ENCODE results near the gene GLIPR2.

GLIPR2 gene, protein sequence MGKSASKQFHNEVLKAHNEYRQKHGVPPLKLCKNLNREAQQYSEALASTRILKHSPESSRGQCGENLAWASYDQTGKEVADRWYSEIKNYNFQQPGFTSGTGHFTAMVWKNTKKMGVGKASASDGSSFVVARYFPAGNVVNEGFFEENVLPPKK

DNA sequence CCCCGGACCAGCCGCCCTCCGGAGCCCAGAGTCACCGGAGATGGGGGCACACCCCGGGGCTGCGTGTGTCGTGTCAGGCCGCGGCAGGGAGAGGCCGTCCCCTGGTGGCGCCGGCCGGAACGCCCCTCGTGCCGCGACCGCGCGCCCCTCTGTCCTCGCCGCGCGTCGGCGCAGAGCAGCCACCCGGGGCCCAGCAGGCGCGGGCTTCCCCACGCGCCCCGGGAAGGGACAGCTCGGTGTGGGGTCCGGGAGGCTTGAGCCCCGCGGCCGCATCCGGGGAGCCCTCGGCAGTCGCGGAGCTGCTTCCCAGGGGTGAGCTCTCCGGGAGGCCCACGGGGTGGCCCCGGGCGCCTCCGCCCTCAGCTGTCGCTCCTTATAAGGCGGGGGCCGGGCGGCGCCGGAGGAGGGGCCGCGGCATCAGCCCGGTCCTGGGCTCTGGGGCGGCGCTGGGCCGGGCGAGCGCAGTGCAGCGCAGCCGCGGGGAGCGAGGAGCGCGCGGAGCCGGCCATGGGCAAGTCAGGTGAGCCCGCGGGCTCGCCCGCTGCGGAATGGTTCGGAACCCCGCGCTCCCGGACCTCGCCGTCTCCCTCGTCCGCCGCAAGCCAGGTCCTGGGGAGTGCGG is at the start of gene GLIPR2:
TSS of gene GLIPR2 (plus strand) at position 462 of the 622 bp plus-strand sequence. CDS start at position 508, 46 bp downstream.
- no peak for TF ChIP-seq GATA2 (IDR thresholded peaks at IDR 0.05; ENCODE audit: low read depth, low read length)
- TF ChIP-seq GATA3 (IDR thresholded peaks at IDR 0.05; ENCODE audit: low read depth, low read length): no peak

DNA sequence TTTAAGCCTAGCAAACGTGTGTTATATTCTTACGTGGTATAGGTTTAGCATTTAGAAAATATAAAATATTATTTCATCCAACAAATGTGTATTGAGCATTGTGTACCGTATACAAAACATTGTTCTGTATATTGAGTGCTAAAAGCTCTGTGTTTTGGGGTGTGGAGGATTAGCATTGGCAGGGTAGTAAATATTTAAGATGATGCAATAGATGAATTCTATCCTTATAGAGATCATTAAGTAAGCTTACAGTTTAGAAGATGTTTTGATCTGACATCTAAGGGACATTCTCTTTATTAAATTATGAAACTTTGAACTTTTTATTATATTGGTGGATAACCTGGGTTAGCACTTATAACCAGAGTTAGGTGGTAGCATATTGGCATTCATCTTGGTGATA is 48.5 kb upstream of the GLIPR2 start:
- no peak for TF ChIP-seq GATA3 (IDR thresholded peaks at IDR 0.05; ENCODE audit: low read depth, low read length)
- TF ChIP-seq GATA2 (IDR thresholded peaks at IDR 0.05; ENCODE audit: low read depth, low read length): no peak

DNA sequence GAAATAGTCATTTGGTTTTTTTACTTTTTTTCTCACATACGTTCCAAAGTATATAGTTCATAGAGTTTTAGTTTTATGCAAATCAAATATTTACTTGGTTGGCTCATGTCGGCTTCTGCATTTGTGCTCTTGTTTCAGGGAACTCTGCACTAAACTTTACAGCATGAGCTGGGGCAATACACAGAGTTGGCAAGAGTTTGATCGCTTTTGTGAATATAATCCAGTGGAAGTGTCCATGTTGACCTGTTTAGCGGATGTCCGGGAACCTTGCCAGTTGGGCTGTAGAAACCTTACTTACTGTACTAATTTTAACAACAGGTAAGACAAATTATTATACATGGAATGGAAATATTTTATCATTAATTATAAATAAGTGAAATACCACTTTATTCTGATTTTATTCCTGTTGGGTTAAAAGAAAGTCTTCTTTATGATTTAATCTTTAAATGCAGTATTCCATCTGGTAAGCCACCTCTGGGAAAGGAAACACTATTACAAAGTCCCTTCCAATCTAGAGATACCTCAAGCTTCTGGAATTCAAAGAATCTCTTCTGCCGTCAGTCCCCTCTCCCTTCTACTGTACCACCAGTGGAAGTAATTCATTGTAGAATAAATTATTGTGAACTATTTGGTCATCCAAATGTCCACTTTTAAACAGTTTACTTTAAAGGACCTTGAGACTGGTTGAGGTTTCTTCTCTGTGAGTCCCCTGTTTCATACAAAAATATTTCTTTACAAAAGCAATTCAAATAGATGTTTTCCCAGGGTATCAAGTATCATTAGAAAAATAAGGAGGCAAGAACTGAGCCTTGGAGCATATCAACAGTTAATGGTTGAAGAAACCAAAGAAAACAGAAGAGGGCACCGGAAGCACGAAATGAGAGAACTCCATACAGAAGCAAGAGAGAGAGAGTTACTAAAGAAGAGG is 45.2 kb upstream of the GLIPR2 start:
- TF ChIP-seq GATA2 (IDR thresholded peaks at IDR 0.05; ENCODE audit: low read depth, low read length) (no peak), GATA3 (IDR thresholded peaks at IDR 0.05; ENCODE audit: low read depth, low read length) (no peak)

DNA sequence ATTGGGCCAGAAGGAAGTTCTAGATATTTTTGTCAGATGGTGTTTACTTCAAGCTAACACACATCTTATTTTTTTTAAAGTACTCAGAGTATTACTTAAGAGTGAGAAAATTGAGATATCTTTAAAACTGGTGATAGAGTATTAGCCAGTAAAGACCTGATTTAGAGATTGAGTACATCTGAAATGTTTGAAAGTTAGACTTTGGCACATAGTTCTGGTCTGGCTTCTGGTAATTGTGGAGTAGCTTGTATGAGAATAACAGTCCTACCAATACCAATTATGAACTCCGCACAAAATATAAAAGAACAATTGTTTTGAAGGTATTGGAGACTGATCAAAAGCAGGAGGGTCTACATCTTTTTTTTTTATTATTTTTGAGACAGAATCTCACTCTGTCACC is 44.5 kb upstream of the GLIPR2 start:
- TF ChIP-seq GATA2 (IDR thresholded peaks at IDR 0.05; ENCODE audit: low read depth, low read length): no peak
- no peak for TF ChIP-seq GATA3 (IDR thresholded peaks at IDR 0.05; ENCODE audit: low read depth, low read length)

DNA sequence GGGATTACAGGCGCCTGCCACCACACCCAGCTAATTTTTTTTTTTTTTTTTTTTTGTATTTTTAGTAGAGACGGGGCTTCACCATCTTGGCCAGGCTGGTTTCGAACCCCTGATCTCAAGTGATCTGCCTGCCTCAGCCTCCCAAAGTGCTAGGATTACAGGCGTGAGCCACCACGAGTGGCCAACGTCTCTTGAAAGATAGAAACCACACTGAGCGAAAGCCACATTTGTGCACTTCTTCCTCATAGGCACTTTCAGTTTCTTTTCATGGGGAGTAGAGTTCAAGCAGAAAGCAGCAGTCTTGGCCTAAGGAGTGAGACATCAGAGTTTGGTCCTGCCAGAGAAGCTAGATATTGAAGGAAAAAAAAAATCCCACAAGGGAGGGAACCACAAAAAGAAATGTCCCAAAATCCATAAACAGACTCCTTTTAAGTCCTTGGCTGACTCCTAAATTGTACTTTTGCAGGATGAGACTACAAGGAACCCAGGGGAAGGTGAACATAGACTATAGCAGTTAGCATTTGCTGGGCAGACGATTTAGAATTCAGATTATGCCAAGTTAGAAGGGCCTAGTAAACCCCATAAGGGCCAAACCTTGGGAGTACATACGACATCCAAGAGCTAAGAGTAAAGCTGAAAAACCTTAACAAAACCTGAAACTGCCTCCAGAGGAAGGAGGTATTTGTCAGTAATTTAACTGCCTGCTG is 43.9 kb upstream of the GLIPR2 start:
- TF ChIP-seq GATA3 (IDR thresholded peaks at IDR 0.05; ENCODE audit: low read depth, low read length) (no peak), GATA2 (IDR thresholded peaks at IDR 0.05; ENCODE audit: low read depth, low read length) (no peak)

DNA sequence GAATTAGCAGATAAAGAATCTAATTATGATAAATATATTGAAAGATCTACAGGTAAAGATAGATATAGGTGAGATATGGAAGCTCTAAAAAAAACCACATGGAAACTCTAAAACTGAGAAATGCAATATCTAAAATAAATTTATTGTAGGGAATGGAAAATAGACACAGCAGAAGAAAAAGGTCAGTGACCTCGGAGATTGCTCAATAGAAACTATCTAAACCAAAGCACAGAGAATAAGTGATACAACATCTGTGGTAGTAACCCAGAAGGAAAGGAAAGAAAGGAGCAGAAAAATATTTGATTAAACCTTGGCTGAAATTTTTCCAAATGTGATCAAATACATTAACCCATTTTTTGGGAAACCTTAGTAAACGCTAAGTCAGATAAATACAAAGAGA is 43.1 kb upstream of the GLIPR2 start:
- no peak for TF ChIP-seq GATA2 (IDR thresholded peaks at IDR 0.05; ENCODE audit: low read depth, low read length)
- TF ChIP-seq GATA3 (IDR thresholded peaks at IDR 0.05; ENCODE audit: low read depth, low read length): no peak

DNA sequence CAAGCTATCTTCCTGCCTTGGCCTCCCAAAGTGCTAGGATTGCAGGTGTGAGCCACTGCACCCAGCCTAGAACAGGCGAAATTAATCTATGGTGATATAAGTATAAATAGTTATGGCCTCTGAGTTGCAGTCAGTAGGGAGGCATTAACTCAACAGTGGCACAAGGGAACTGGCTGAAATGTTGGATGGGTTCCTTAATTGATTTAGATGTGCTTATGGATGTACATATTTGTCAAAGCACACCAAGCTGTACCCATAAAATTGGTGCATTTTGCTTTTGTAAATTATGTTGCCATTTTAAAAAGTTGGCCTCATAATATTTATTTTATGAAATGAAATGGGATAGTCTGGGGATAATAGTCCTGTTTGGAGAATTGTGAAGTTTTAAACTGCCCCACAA is 36.8 kb upstream of the GLIPR2 start:
- TF ChIP-seq GATA3 (IDR thresholded peaks at IDR 0.05; ENCODE audit: low read depth, low read length) (no peak), GATA2 (IDR thresholded peaks at IDR 0.05; ENCODE audit: low read depth, low read length) (no peak)

DNA sequence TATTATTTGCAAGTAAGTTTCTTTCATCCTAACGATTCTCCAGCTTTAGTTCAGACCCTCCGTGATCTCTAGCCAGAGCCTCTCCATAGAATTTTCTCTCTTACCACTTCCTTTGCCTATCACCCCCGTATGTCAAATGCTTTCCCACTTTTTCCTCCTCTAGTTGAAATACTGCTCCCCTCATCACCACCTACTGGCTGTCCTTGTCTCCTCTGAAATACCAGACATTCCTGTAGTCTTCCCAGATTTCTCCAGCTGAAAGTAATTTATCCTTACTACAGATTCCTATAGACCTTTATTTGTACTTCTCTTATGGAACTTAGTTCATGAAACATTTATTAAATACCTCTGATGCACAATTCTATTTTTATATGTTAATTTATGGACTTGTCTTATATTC is 36.0 kb upstream of the GLIPR2 start:
- TF ChIP-seq GATA3 (IDR thresholded peaks at IDR 0.05; ENCODE audit: low read depth, low read length): no peak
- TF ChIP-seq GATA2 (IDR thresholded peaks at IDR 0.05; ENCODE audit: low read depth, low read length): no peak

DNA sequence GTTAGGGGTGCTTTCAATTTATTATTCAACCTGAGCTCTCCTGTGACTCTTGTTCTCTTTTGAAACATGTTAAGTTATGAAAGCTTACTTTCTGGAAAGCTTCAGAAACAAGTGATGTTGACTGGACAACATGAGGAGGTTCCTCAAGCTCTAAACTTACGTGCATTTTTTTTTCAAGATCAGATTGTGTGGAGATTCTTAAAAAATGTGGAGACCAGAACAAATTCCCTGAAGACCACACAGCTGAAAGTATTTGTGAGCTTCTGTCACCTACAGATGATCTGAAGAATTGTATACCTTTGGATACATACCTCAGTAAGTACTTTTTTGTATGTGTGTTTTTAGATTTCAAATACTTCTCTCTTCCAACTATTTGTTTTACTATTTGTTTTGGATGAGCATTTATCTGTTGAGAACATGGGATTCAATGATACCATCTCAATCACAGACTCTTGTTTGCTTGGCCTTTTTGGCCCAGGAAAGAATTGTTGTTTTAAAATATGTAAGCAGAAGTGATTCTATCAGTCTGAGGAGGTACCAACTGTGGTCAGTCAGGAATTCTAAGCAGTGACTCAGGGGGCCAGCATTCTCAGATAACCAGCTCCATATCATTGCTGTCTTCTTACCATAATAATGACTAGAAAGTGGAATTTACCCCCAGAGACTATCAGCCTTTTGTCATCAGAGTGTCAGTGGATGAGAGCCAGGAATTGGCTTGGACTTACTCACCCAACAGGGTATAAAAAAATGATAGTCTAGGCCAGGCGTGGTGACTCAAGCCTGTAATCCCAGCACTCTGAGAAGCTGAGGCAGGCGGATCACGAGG is 34.4 kb upstream of the GLIPR2 start:
- TF ChIP-seq GATA3 (IDR thresholded peaks at IDR 0.05; ENCODE audit: low read depth, low read length) (no peak), GATA2 (IDR thresholded peaks at IDR 0.05; ENCODE audit: low read depth, low read length) (no peak)

DNA sequence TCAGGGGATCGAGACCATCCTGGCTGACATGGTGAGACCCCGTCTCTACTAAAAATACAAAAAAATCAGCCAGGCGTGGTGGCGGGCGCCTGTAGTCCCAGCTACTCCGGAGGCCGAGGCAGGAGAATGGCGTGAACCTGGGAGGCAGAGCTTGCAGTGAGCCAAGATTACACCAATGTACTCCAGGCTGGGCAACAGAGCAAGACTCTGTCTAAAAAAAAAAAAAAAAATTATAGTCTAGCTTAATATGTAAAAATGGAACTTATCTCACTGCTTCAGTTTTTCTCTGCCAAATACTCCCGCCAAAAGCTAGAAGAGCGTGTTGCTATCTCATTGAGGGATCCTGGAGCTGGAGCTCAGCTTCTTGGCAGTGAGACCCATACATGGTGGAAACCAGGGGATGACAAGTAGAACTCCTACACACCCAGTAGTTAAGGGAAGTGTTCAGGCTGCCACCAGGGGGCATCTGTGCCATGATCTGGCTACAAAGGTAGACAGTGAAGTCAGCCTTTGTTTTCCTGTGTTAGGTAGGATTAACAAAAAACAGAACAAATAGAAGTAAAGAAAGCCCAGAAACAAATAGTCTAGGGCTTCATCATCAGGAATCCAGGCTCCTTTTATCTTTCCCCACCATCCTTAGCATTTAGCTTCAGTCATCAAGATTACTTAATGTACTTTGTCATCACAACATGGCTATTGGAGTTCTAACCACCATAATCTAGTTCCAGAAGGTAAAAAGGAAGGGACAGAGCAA is 33.6 kb upstream of the GLIPR2 start:
- TF ChIP-seq GATA2 (IDR thresholded peaks at IDR 0.05; ENCODE audit: low read depth, low read length) (no peak), GATA3 (IDR thresholded peaks at IDR 0.05; ENCODE audit: low read depth, low read length) (no peak)

DNA sequence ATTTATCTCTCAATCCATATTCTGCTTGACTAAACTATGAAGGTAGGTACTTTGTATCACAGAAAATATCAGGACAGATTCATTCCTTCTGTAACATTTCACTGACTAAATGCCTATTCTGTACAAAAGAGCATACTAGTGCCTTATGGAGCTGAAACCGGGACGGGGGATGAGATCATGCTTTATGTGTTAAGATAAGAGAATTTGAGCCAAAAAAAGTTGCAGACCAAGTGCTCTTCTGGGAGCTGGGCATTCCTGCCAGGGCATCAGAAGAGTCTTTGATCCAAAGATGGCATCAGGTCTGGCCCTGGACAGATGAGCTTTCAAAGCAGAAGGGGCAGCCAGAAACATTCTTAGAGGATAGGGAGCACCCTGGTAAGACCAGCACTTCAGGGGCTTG is 27.5 kb upstream of the GLIPR2 start:
- TF ChIP-seq GATA3 (IDR thresholded peaks at IDR 0.05; ENCODE audit: low read depth, low read length): no peak

DNA sequence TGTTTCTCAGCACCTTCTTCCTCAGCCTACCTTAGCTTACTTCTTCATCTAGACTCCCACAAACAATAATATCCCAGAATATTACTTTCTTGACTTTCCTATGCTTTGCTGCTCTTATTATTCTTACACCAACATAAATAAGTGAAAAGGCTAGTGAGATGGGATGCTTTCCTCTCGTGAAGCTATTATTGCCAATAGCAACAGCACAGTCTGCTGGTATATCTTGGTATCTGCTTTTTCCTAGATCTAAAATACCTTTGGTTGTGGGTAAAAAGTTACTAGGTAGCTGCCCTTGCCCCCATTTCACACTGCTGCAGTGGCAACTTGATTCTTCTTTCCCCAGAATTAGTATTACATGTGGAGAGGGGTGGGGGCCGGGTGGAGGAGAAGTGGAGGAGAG is 26.1 kb upstream of the GLIPR2 start:
- TF ChIP-seq GATA3 (IDR thresholded peaks at IDR 0.05; ENCODE audit: low read depth, low read length) (no peak), GATA2 (IDR thresholded peaks at IDR 0.05; ENCODE audit: low read depth, low read length) (no peak)

DNA sequence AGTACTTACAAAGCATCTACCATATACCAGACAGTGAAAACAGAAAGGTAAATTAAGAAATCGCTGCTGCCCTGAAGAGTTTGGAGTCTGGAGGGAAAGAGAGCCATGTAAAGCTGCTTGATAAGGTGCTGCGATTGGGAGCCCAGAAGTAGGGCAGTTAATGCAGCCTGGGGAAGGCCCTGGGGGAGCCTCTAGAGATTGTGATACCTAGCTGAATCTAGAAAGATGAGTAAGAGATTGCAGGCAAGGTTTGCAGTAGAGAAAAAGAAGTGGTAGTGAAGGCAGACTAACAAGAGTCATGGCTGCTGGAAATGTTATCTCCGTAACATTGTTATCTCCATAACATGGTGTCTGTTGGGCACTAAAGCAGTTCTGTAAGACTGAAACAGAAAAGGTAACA is 24.0 kb upstream of the GLIPR2 start:
- TF ChIP-seq GATA3 (IDR thresholded peaks at IDR 0.05; ENCODE audit: low read depth, low read length) (no peak), GATA2 (IDR thresholded peaks at IDR 0.05; ENCODE audit: low read depth, low read length) (no peak)
